ENCODE data around the gene C16orf74.

C16orf74 gene

GRCh38 chr16:85777583-85778310 is 26.9 kb upstream of the C16orf74 start:
- FAIRE-seq = no peak
- no peak for DNase-seq (ENCODE audit: extremely low spot score, insufficient read length, low read depth)

GRCh38 chr16:85774811-85775210 is 23.9 kb upstream of the C16orf74 start:
- FAIRE-seq = no peak
- DNase-seq (ENCODE audit: extremely low spot score, insufficient read length, low read depth) = no peak

GRCh38 chr16:85774136-85774535 is 23.2 kb upstream of the C16orf74 start:
- FAIRE-seq = no peak
- DNase-seq (ENCODE audit: extremely low spot score, insufficient read length, low read depth) = no peak

GRCh38 chr16:85773044-85773443 is 22.1 kb upstream of the C16orf74 start:
- DNase-seq (ENCODE audit: extremely low spot score, insufficient read length, low read depth) (no peak), FAIRE-seq (no peak)

GRCh38 chr16:85770741-85771140 is 19.8 kb upstream of the C16orf74 start:
- DNase-seq (ENCODE audit: extremely low spot score, insufficient read length, low read depth) (no peak), FAIRE-seq (no peak)

GRCh38 chr16:85768199-85768598 is 17.3 kb upstream of the C16orf74 start:
- FAIRE-seq = no peak
- no peak for DNase-seq (ENCODE audit: extremely low spot score, insufficient read length, low read depth)

GRCh38 chr16:85767531-85767930 is 16.6 kb upstream of the C16orf74 start:
- FAIRE-seq = no peak

GRCh38 chr16:85765767-85766166 is 14.9 kb upstream of the C16orf74 start:
- DNase-seq (ENCODE audit: extremely low spot score, insufficient read length, low read depth) (no peak), FAIRE-seq (no peak)

More at GRCh38 chr16:85767531-85767930, 16.6 kb upstream of the C16orf74 start:
- no peak for DNase-seq (ENCODE audit: extremely low spot score, insufficient read length, low read depth)

- FAIRE-seq (no peak), DNase-seq (ENCODE audit: extremely low spot score, insufficient read length, low read depth) (no peak)
Measured at GRCh38 chr16:85765211-85765610, 14.3 kb upstream of the C16orf74 start.

- FAIRE-seq (no peak), DNase-seq (ENCODE audit: extremely low spot score, insufficient read length, low read depth) (no peak)
Measured at GRCh38 chr16:85763616-85764015, 12.7 kb upstream of the C16orf74 start.

GRCh38 chr16:85762970-85763369 is 12.1 kb upstream of the C16orf74 start:
- no peak for FAIRE-seq
- DNase-seq (ENCODE audit: extremely low spot score, insufficient read length, low read depth) = no peak

- FAIRE-seq (no peak), DNase-seq (ENCODE audit: extremely low spot score, insufficient read length, low read depth) (no peak)
Measured at GRCh38 chr16:85761861-85762260, 11.0 kb upstream of the C16orf74 start.

- no peak for FAIRE-seq
- DNase-seq (ENCODE audit: extremely low spot score, insufficient read length, low read depth) = no peak
Measured at GRCh38 chr16:85759631-85760419, 8.9 kb upstream of the C16orf74 start.

GRCh38 chr16:85759136-85759535 is 8.2 kb upstream of the C16orf74 start:
- peak; percentile 50 for FAIRE-seq

GRCh38 chr16:85757341-85757822 is 6.5 kb upstream of the C16orf74 start:
- FAIRE-seq = peak; percentile 85
- DNase-seq (ENCODE audit: extremely low spot score, insufficient read length, low read depth) = no peak

More at GRCh38 chr16:85759136-85759535, 8.2 kb upstream of the C16orf74 start:
- DNase-seq (ENCODE audit: extremely low spot score, insufficient read length, low read depth) = no peak

- FAIRE-seq = peak; percentile 88
- DNase-seq (ENCODE audit: extremely low spot score, insufficient read length, low read depth) = no peak
Measured at GRCh38 chr16:85755929-85756768, 5.3 kb upstream of the C16orf74 start.

GRCh38 chr16:85754413-85754812 is 3.5 kb upstream of the C16orf74 start:
- DNase-seq (ENCODE audit: extremely low spot score, insufficient read length, low read depth) (no peak), FAIRE-seq (peak; percentile 72)

GRCh38 chr16:85753976-85754375 is 3.1 kb upstream of the C16orf74 start:
- no peak for DNase-seq (ENCODE audit: extremely low spot score, insufficient read length, low read depth)
- no peak for FAIRE-seq

- no peak for FAIRE-seq
Measured at GRCh38 chr16:85753559-85753958, 2.7 kb upstream of the C16orf74 start.

More at GRCh38 chr16:85753559-85753958, 2.7 kb upstream of the C16orf74 start:
- no peak for DNase-seq (ENCODE audit: extremely low spot score, insufficient read length, low read depth)

Data from GM18507 (cell line).